Activated T-cell treated with anti-CD3 and anti-CD28 coated beads for 4 hours (primary cell): ENCODE results near the gene PTS.

Experiments used
- DNase-seq: peaks from one replicate; pipeline ENCODE4 v3.0.0-alpha.2; 2020

PTS gene

DNA sequence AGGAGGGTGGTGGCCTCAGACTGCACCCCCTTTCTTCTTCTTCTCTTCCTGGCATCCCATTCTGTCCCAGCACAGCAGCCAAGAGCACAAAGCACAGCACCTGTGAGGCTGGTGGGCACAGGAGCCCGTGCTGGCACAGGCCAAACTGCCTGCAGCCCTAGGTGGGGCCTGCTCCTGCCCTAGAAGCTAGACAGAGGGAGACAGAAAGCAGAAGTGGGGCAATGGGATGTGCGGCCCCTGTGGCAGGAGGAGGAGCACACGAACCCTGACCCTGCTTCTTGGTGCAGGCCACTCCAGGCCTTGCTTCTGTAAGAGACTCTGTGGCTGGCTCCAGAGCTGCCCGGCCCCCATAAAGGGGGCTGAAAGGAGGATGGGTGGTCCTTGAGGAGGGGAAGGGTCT lies 3.9 kb upstream of the PTS start:
- DNase-seq, result no peak

DNA sequence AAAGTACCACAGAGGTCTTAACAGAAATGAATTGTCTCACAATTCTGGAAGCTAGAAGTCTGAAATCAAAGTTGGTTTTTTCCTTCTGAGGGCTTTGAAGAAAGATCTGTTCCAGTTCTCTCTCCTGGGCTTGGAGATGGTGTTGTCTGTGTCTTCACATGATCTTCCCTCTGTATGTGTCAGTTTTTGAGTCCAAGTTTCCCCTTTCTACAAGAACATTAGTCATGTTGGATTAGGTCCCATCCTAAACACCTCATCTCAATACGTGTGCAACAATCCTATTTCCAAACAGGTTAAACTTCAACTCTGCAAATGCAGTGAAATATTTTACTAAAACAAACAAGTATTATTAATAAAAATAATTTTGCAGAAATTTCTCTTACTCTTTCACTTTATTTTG lies 3.1 kb upstream of the PTS start:
- DNase-seq, result no peak

DNA sequence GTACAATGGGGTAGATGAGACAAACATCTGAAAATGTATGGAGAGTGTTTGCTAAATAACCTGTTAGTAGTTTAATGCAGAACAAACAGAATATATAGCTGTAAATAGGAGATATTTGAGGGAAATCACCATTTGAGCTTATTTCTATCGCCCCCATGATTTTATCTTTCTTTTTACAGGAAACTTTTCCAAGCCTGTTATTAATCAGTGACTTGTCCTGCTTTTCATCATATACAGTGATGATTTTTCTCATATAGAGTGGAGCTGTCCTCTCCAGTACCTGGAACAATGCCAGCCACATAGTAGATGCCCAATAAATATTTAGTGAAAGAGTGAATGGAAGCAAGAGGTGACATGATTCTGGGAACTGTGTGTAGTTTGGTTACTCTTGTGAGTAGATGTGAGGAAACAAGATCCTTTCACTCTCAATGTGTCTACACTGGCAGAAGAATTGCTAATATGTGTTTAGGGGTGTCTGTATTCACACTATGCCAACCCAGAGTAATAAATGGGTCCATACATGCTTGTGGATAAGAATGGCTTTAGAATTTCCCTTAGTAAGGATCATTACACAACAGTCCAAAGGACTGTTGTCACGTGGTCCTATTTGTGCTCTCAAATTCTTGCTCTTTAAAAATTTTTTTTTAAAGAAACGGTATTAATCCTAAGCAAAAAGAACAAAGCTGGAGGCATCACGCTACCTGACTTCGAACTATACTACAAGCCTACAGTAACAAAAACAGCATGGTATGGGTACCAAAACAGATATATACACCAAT lies 2.3 kb upstream of the PTS start:
- no peak for DNase-seq

DNA sequence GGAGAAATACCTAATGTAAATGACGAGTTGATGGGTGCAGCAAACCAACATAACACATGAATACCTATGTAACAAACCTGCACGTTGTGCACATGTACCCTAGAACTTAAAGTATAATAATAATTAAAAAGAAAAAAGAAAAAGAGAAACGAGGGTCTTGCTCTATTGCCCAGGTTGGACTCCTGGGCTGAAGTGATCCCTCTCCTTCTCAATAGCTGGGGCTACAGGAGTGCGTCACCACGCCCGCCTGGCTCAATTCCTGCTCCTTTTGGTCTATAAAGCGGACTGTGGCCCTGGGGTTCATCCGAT lies 521 bp upstream of the PTS start:
- no peak for DNase-seq

DNA sequence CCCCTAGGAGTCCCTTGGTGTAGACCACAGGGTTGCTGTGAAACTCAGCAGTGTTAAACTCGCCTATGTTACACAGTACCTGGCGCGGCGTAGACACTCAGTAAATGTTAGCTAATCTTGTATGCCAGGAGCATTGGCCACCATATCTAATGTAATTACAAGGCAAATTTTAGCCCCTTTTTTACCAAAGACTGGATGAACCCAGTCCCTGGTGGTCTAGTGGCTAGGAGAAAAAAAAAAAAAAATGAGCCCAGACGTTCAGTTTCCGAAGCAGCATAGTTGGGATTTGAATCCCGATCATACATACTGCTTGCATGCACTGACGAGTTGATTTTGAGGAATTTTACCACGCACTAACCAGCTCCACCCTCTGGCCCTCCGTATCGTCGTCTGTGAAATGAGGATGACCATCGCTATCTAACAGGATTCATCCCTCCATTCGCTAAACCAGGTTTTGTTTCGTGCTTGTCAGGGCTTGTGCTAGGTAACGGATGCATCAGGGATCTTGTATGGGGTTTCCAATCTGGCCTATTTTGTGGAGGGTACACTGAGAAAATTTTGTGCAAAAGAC lies 688 bp downstream of the PTS start:
- DNase-seq, result no peak

DNA sequence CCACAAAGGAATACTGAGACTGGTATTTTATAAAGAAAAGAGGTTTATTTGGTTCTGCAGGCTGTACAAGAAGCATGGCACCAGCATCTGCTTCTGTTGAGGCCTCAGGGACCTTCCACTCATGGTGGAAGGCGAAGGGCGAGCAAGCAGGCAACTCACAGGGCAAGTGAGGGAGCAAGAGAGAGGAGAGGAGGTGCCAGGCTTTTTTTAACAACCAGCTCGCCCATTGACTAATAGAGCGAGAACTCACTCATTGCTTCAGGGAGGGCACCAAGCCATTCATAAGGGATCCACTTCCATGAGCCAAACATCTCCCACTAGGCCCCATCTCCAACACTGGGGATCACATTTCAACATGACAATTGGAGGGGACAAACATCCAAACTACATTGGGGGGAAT lies 1.2 kb downstream of the PTS start:
- DNase-seq, result no peak

DNA sequence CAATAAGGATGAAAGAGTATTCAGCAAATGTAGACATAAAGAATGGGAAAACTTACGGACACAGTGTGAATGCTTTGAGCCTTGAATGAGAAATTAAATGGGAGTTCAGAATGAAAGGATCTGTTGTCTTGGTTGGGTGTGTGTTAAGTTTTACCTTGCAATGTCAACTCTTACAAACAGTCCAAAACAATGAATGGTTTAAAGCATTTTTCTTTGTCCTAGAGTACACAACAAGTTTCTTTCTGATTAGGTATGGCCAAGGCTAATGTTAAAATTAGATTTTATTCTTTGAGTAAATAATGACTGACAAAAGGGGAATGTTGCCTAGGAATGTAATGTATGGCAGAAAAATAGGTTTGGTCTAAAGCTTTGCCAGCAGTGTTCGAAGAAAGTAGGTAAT lies 2.5 kb downstream of the PTS start:
- DNase-seq, result no peak

DNA sequence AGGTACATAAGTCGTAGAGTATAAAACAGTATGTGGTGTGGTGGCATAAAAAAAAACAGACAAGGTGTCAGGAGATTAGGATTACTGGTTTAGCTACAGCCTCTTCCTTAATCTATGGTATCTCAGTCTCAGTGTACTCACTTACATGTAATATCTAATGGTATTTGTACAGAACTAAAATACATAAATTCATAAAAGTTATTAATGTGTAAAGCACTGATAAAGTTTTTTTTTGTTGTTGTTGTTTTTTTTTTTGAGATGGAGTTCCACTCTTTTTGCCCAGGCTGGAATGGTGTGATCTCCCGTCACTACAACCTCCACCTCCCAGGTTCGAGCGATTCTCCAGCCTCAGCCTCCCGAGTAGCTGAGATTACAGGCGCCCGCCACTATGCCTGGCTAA lies 2.9 kb downstream of the PTS start:
- DNase-seq, result no peak

DNA sequence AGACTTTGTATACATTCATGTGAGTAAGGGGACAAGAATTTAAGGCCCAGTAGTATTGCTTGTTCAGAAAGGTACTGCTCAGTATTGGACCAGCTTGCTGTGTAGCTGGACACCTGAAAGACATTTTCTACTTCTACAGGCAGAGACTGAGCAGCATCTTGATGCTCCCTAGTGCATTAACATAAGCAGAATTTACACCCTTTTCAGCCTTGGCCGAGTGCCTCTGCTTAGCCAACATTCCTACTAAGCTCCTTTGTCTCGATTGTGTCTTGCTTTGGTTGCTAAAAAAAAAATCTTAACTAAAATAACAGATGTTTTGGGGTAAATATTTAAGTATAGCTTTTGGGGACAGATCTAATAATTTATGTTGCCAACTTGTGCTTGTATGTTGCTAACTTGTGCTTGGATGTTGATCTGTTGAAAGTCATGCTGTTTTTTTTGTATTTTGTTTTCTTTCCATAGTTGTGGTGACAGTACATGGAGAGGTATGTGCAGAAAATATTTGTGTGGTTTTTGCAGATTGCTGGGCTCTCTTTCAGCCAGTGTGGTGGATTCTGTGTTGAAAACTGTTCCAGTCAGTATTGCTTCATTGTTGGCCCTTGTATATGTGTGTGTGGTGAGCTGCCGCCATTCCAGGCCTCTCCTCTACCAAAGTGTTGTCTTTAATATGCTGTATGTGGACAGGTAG lies 3.7 kb downstream of the PTS start:
- DNase-seq, result no peak

DNA sequence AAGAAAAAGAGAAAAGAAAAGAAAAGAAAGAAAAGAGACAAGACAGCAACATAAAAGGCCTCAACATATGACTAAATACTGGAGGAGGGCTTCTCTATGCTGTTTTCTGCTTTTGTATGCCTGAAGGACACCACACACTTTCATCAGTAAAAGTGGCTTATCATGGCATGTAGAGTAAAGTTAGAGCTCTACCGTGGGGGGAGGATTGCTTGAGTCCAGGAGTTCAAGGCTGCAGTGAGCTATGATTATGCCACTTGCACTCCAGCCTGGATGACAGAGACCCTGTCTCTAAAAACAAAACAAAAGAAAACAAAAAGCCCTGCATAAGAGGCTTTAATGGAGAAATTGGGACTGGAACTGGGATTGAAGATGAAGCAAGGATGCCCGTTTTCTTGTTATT lies 5.7 kb downstream of the PTS start:
- DNase-seq, result no peak

DNA sequence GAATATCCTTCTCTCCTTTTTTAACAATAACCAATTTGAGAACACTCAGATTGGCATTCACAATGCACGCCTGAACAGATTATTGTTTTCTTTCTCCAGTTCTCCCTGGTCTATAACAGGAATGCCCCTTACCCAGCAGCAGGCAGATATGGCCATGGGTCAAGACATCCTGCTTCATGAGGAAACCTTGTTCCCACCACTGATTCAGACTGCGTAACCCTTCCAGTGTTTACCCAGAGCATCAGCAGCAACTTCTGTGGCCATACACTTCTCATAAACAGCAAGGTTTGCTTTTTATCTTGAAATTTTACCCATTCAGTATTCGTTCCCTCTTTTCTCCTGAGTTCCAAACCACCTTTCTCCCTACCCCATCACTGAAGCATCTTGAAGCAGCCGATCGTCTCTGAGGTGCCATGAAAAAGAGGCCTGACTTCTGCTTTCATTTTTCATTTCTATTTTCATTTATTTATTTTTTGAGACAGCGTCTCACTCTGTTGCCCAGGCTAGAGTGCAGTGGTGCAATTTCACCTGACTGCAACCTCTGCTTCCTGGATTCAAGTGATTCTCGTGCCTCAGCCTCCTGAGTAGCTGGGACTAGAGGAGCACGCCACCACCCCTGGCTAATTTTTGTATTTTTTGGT lies 9.6 kb downstream of the PTS start:
- DNase-seq, result no peak

DNA sequence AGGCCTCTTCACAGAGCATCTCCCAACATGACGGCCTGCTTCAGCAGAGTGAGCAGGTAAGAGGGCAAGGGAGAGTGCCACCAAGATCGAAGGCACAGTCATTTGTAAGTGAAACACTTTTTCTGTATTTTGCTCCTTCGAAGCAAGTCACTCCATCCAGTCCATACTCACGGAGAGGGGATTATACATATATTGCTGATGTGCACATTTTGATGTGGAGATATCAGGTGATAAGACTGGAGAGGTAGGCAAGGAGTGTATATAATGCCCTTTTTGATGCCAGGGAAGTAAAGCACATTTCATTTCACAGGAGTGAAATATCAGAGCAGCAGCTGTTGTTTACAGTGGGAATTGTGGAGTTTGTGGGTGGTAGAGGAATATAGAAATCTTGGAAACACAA lies 11.2 kb downstream of the PTS start:
- DNase-seq, result no peak

DNA sequence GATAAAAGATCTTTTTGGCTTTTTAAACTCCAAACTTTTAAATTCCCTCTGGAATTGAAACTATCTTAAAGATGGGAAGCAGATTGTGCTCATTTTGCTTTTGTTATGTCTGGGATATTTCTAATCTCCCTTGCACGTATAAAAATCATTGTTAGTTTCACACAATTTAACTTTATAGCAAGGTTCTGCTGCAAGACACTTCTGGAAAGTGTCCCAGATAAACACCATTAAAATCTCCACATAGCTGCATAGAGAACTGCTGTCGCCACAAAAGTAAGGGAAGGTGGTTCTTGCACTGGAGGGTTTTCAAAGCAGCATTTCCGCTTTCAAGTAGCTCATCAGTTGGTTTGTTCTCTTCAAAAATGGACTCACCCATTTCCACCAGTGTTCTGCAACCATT lies 11.8 kb downstream of the PTS start:
- DNase-seq, result no peak

DNA sequence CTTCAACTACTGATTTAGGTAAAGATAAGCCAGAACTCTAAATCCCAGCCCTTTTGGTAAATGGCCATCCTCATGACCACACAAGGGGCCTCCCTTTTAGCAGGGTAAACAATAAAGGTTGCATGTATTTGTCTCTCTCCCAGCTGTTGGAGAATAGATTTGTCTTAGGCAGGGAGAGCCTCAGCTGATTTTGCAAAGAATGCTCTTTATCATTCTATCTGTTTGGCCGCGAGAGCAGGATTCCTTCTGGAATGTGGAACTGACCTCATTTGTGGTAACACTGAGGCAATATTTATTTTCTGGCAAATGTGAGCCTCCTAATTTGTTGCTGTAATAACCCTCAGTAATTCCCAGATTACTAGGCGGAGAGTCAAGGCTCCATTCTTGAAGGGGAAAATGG lies 15.3 kb downstream of the PTS start:
- no peak for DNase-seq

DNA sequence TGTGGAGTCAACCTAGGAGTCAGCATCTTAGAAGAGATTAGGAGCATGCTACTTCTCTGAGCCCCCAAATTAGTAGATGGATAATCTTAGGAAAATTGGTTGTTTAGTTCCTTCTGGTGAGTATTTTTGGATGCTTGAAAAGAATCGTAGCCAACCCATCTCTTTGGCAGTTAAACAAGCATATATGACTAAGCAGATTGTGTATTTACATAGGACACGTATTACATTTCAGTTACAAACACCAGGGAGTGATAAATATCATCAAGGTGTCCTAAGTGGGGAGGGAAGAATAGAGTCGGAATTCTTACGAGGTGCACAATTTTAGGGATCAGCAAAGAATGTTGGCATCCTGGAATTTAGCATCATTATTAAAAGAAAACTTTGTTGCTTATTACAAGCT lies 21.0 kb downstream of the PTS start:
- no peak for DNase-seq

DNA sequence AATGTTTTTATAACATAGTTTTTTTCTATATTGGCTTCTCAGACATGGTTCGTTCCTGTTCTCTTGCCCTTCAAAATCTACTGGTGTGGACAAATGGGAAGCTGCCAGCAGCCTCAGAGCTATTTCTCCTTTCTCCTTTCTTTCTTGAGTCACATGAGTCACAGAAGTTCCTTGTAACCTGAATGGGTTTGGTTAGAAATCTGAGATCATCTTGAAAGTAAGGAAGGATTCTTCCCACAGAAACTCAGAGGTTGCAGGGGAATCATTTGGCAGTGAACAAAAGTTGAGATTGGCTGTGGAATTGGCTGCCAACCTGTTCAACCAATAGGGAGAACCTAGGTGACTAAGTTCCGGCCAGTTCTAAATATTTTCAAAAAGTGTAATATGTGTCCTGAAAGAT lies 22.0 kb downstream of the PTS start:
- no peak for DNase-seq

DNA sequence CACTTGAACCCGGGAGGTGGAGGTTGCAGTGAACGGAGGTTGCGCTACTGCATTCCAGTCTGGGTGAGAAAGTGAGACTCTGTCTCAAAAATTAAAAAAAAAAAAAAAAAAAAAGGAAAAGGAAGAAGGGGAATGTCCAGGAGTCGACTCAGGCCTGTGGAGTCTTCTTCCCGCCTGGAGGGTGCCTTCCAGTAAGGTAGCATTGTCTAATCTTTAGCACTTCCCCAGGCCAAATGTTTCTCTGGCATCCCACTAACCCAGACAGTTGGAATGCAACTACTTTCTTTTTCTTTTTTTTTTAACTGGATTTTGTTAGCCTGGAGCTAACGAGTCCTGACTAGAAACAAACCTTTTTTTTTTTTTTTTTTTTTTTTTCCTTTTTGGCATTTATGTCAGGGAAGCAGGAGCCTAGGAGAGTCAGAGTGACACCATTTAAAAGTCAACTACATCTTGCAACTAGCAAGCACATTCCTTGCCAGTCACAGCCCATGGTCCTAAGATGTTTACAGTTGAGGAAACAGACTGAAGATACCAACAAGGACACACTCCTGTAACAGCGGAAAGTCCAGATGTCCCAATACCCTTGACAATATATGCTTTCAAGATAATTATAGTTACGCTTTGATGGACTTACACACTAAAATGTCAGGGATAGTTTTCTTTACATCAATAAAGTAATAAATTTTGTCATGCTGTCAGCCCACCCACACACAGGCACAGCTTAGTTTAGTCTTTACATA lies 23.8 kb downstream of the PTS start:
- no peak for DNase-seq

DNA sequence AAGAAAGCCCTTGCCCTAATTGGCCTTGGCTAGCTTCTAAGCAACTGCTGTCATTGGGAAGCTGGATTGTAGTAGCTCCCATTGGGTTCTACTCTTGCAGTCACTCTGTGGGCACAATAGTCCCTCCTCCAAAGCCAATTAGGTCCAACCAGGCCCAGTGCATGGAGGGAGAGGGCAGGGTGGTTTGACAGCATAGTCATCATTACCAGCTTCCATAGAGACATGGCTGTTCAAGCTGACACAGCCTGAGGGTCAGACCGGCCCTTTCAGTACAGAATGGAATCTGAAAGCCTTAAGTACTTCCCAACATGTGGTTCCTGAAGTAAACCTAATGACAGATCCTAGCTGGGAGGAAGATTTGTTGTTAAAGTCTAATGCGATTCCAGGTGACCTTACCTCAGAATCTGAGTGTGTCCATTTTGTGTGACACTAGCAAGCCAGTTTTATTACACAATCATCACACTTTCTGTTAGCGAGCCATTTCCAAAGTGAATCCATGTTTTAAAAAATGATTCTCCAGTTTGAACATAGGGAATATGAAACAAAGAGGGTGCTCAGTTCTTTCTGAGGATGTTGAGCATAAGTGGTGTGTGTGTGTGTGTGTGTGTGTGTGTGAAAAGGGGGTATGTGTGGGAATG lies 27.5 kb downstream of the PTS start:
- no peak for DNase-seq

DNA sequence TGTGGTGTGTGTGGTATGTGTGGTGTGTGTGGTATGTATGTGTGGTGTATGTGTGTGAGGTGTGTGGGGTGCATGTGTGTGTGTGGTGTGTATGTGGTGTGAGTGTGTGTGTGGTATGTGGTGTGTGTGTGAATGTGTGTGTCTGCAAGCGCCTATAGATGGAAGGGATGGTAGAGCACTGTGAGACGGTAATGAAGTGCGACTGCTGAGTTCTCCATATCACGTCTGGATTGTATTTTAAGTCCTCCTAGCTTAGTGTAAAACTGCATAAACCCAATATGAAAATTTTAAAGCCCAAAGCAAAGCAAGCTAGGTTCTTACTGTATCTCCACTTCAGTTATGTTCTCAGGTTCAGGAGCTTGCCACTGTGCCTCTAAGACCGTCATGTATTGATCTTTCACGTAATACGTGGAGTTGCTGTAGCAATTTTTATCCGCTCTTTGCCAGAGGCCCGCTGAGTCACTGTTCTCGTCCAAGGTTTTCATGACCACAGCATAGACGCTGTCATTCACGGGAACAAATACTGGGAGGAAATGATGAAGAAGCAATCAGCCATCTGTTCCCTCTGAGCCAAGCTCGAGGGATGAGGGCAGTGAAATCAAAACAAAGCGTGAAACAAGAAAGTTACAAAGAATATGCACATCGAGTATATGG lies 29.0 kb downstream of the PTS start:
- DNase-seq, result no peak

DNA sequence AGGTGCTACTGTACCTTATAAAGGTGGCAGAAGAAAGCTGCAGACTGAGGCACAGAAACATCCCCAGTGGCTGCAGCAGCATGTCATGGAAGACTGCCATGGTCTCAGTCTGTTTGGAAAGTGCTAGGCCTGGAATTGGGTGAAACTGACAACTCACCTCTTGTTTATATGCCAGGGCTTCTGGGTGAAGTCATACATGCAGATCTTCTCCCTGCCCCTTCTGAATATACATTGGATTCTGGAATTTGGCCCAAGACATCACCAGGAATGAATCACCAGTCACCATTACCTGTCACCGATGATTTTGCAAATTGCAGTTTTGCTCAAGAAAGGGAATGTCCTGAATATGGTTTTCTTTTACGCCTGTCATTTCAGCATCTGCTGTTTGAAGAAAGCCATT lies 34.3 kb downstream of the PTS start, which contains the start of gene PLET1:
Gene PLET1 (minus strand): TSS at position 371 of the 400 bp plus-strand sequence. CDS start 271 bp downstream, at position 100.
- DNase-seq, result no peak

DNA sequence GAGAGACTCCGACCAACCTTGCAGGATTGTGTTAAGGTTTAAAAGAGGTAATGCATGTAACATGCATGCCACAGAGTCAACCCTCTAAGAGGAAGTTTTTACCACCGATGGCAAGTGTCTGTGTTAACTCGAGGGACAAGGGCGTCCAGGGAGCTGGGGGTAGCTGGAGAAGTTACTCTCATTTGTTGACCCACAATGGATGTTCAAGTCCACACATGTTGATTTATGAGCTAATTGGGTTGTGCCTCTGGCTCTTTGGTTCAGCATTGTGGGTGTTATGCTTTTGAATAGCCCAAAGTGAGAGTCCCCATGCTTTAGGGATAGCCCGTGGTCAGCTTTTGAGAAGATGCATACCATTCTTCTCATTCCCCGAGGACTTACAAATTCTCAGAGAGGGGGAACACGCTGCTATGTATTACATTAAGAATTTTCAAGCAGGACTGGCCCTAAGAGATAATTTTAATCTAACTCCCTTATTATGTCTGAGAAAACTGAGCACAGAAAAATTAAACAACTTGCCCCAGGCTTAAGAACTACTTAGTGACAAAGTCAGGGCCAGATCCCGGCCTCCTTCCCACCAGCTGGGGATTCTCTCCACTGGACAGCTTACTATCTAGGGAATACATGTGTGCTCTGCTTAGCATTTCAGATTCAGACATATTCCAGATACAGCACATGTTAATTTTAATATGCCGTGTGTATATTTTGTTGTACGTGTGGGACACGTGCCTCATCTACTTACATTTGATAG lies 39.6 kb downstream of the PTS start:
- DNase-seq, result no peak

DNA sequence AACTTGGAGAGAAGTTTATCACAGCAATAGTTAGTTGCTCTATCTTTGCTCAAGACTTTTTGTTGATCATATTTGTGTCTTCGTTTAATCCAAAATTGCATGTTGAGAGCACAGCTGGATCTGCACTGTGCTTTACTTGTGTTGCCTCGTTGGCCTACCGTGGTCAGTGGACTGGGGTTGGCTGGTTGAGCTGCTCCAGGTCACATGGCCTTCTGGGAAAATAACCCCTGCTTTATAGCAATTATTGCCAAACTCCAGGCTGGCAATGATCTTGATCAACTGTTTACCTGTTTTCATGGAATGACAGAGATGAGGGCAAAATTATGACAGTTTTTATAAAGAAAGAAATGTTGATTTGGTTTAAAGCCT lies 40.2 kb downstream of the PTS start:
- DNase-seq, result no peak
